ENCODE results near the gene LRRC3. TPM values are rescaled to one million over a fixed set of nuclear protein-coding genes. Genes with fewer than 3 reads are reported as not detected.
"Not testable (repeated sequence)": the region's sequence is repeated elsewhere in the genome, so short reads cannot be mapped to it uniquely, and the experiment has no call there.

Gene LRRC3
- total and polyA plus RNA-seq, 2 of the 8 experiments (the other 6 are each of a cell fraction or from before 2014, with no cell fraction given): 3.1 to 5.4 TPM

- not testable (repeated sequence) for H2BK15ac ChIP-seq (ENCODE audit: low read length); H3K79me1 ChIP-seq (ENCODE audit: low read depth, low read length); H2BK5ac ChIP-seq (ENCODE audit: low read depth, low read length); H4K91ac ChIP-seq (replicated peaks; ENCODE audit: insufficient read length, low read length); H3K27me3 ChIP-seq (replicated peaks in 1 of 4; ENCODE audit: control insufficient read depth in 3 of 4, extremely low read depth in 1 of 4, insufficient read depth in 3 of 4, low read length in 3 of 4); H3K23me2 ChIP-seq (ENCODE audit: low read depth, low read length); H2AK5ac ChIP-seq (ENCODE audit: low read depth, low read length); H3K56ac ChIP-seq (replicated peaks; ENCODE audit: insufficient read length, low read depth, low read length); H3K18ac ChIP-seq (ENCODE audit: extremely low read depth, low read length); FAIRE-seq; H3K9ac ChIP-seq (replicated peaks in 1 of 4; ENCODE audit: extremely low read depth in 1 of 4, low read depth in 3 of 4, low read length in 3 of 4); H3K4ac ChIP-seq (replicated peaks; ENCODE audit: insufficient read length, low read depth, low read length); H3K27ac ChIP-seq (ENCODE audit: low read depth, low read length); H3K9me3 ChIP-seq (ENCODE audit: insufficient read depth in 2 of 2, low read depth in 1 of 2, low read length in 1 of 2); H3K4me1 ChIP-seq (replicated peaks in 1 of 4; ENCODE audit: control insufficient read depth in 3 of 4, insufficient read depth in 4 of 4, low read length in 3 of 4); H3K79me2 ChIP-seq (ENCODE audit: control insufficient read depth in 1 of 2, insufficient read depth in 2 of 2, low read length in 2 of 2); H3K36me3 ChIP-seq (ENCODE audit: control insufficient read depth in 2 of 4, insufficient read depth in 4 of 4, low read length in 3 of 4); H3K14ac ChIP-seq (ENCODE audit: insufficient read length); H2AFZ ChIP-seq (ENCODE audit: low read length); H3K4me3 ChIP-seq (ENCODE audit: extremely low read depth in 1 of 4, insufficient read depth in 2 of 4, low read depth in 3 of 4, low read length in 4 of 4); H2BK120ac ChIP-seq (replicated peaks; ENCODE audit: low read depth, low read length); H4K5ac ChIP-seq (ENCODE audit: insufficient read length, low read depth, low read length); H3K23ac ChIP-seq (ENCODE audit: insufficient read length); H2BK20ac ChIP-seq (ENCODE audit: low read length); H3K4me2 ChIP-seq (ENCODE audit: insufficient read depth in 1 of 2, low read depth in 2 of 2, low read length in 2 of 2); H4K8ac ChIP-seq (ENCODE audit: extremely low read depth, insufficient read depth, low read length); H2BK12ac ChIP-seq (ENCODE audit: low read depth, low read length); H4K20me1 ChIP-seq (replicated peaks in 1 of 2; ENCODE audit: control insufficient read depth in 1 of 2, insufficient read depth in 2 of 2, low read length in 2 of 2)
- DNase-seq (ENCODE audit: low read depth in 1 of 2, low spot score in 2 of 2): peak in 1 of 2 experiments; percentile 80
- POLR2A ChIA-PET (ENCODE audit: partially characterized antibody): interaction anchor here (0.6 to 0.7 kb wide), 2 partner anchors 141 to 178 kb away, joined by 3 read pairs; no protein-coding TSS in a partner anchor
- CTCF ChIA-PET (ENCODE audit: partially characterized antibody): interaction anchor here (0.6 to 2.9 kb wide), 23 partner anchors 10 to 314 kb away, joined by 3 to 20 read pairs (median 4); partner anchors contain the start of gene PFKL
- TF ChIP-seq CTCF (IDR thresholded peaks at IDR 0.05; ENCODE audit: control extremely low read depth in 1 of 3, insufficient read depth in 1 of 3, low read depth in 1 of 3, low read length in 3 of 3) (peak; percentile 49 to 56 (median 52)), RAD21 (IDR thresholded peaks at IDR 0.05 in 1 of 2, conservative IDR thresholded peaks at IDR 0.05 in 1 of 2; ENCODE audit: low read depth in 2 of 2, low read length in 2 of 2) (peak; percentile 63)
- 66% methylated on average over 15 of the region's 21 CpGs; no CpG with 5 or more reads in 1 of the 2 experiments for WGBS, 2 experiments (ENCODE audit: extremely low coverage in 1 of 2, insufficient coverage in 1 of 2, insufficient read length in 1 of 2, insufficient replicate concordance in 2 of 2, low coverage in 1 of 2, low lambda C conversion rate in 2 of 2, missing lambda C conversion rate in 1 of 2)
Measured at GRCh38 chr21:44479556-44480199, 24.4 kb downstream of the LRRC3 start.

Measured in H1 (cell line).